Stimulated activated memory B cell treated with anti-CD40 and anti-IgM and Interleukin-4, amounts not matched to agents 10 μg/mL and 1 μg/mL and 100 μg/mL, for 72 hours (primary cell): Measurements from ENCODE around the gene CDH2.

Experiments
- ATAC-seq: fragments of 150-1000 bp; cut with Tn5 transposase; 2 replicates; pipeline ENCODE4 v1.10.0; 2021
- H3K27ac Mint-ChIP-seq: one replicate; pipeline ENCODE4 v1.8.0; 2022; ENCODE audit warnings: mild to moderate bottlenecking, mixed read lengths
- H3K27me3 Mint-ChIP-seq: one replicate; pipeline ENCODE4 v1.8.0; 2022; ENCODE audit warnings: mixed read lengths
- H3K36me3 Mint-ChIP-seq: one replicate; pipeline ENCODE4 v1.8.0; 2022; ENCODE audit warnings: mixed read lengths
- H3K4me1 Mint-ChIP-seq: one replicate; pipeline ENCODE4 v1.8.0; 2022; ENCODE audit warnings: mixed read lengths
- H3K4me3 Mint-ChIP-seq: one replicate; pipeline ENCODE4 v1.8.0; 2022; ENCODE audit warnings: mild to moderate bottlenecking, moderate library complexity, mixed read lengths
- H3K9me3 Mint-ChIP-seq: one replicate; pipeline ENCODE4 v1.8.0; 2022; ENCODE audit warnings: mixed read lengths

CDH2 gene

DNA sequence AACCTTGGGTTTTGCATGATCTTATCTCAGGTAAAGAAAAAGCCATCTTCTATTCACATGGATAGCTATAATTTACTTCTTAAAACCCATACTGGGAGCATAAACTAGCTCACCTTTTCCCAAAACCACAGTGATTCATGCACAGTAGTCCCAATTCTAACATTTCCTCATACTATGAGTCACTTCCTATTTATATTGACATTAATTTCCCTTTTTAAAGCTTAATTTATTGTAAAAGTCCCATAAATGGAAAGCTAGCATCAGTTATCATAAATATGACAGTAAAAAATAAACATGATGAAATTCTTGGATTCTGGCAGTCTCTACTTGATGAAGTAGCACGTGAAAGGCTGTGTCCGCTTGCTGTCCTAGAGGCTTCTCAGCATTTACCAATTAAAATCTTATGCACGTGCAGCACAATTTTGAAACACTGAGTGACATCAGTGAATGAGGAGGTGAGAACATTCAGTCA lies 180.1 kb downstream of the CDH2 start:
- H3K9me3 Mint-ChIP-seq = peaks cover 5% of the 10 kb centered on the region
- no peaks in the 10 kb centered on the region for H3K4me1 Mint-ChIP-seq
- no peaks in the 10 kb centered on the region for H3K27me3 Mint-ChIP-seq
- H3K4me3 Mint-ChIP-seq = no peak overlapping the region
- no peaks in the 10 kb centered on the region for H3K36me3 Mint-ChIP-seq
- ATAC-seq = no peak
- no peak overlapping the region for H3K27ac Mint-ChIP-seq

DNA sequence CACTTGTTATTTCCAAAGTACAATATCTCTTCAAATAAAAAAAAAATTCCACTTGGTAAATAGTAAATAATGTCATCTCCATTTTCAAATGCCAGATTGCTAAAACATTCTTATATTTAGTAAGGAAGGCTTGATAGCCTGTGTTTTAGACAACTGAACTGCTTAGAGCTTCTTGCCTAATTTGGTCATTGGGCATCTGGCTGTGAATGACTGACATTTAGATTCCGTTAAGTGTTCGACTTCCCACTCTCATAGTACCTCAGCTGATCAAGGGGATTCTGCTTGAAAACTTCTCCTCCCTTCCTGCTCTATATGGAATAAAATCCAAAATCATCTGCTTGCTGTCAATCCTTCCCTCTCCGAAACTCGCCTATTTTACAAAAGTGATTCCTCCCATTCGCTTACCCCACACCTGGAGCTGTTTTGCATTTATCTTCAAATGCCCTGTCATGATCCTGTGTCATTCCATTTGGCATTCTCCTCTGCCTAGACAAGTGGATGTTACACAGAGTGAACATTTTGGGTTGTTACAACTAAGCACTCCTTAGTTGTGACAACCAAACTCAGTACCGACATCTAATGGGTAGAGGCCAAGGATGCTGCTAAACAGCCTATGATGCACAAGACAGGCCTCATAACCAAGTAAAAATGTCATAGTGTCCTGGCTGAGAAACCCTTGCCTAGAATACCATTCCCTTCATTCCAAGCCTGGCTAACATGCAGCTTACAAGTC lies 181.0 kb downstream of the CDH2 start:
- peaks cover 5% of the 10 kb centered on the region for H3K9me3 Mint-ChIP-seq
- no peaks in the 10 kb centered on the region for H3K4me1 Mint-ChIP-seq
- H3K27me3 Mint-ChIP-seq = no peaks in the 10 kb centered on the region
- no peak overlapping the region for H3K4me3 Mint-ChIP-seq
- no peaks in the 10 kb centered on the region for H3K36me3 Mint-ChIP-seq
- H3K27ac Mint-ChIP-seq = no peak overlapping the region
- ATAC-seq = no peak

DNA sequence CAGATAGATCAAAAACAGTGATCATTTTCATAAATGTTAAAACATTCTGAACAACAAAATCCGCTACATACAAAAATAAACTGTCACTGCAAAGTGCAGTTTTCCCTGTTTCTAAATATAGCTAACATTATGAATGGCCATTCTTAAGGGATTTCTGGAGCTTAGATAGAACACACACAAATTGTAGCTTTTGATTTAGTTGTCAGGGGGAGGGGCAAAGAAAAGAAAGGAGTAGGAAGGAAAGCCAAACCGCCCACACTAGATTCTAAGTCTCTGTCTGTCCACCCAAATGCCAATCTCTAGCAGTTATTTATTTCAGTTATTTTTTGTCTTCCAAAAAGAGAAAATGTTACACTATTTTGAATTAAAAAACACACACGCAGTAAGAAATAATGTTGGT lies 182.4 kb downstream of the CDH2 start:
- Mint-ChIP-seq H3K9me3 (peaks cover 5% of the 10 kb centered on the region), H3K27me3 (no peaks in the 10 kb centered on the region), H3K4me1 (no peaks in the 10 kb centered on the region), H3K36me3 (no peaks in the 10 kb centered on the region), H3K27ac (no peak overlapping the region), H3K4me3 (no peak overlapping the region)
- ATAC-seq = no peak

DNA sequence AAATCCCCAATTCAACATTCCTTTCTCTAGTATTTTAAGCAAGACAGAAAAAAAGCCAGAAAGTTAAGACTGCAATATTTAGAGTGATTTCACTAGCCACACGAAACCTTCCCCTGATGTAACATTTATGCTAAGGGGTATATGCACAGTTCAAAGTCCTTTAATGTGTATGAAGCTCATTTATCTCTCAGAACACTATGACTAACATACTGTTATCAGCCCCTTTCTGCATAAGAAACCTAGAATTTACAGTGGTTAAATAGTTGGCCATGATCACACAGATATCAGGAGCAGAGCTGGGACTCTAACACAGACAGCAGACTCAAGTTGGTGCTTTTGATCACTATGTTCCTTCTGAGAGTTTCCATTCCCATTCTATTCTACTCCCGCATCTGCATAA lies 185.5 kb downstream of the CDH2 start:
- H3K4me1 Mint-ChIP-seq = no peaks in the 10 kb centered on the region
- no peaks in the 10 kb centered on the region for H3K27me3 Mint-ChIP-seq
- no peaks in the 10 kb centered on the region for H3K36me3 Mint-ChIP-seq
- ATAC-seq = no peak
- no peak overlapping the region for H3K4me3 Mint-ChIP-seq
- H3K9me3 Mint-ChIP-seq = no peaks in the 10 kb centered on the region
- no peak overlapping the region for H3K27ac Mint-ChIP-seq

DNA sequence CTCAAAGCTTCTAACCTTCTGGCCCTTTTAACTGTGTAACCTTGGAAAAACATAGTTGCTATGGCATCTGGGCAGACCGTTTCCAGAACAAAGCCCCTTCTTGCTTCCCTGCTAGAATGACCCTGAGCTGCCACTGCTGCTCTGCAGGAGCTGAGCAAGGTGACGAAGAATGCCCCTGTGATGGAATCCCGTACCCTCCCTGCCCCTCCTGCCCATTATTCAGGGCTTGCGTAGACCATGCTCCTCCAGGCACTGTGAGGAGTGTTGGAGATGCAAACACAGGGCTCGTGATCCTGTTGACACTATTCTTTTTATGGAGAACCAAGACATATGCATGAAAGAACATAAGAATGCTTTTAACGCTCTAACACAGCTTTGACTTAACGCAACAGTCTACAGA lies 191.1 kb downstream of the CDH2 start:
- H3K36me3 Mint-ChIP-seq = no peaks in the 10 kb centered on the region
- ATAC-seq = no peak
- no peaks in the 10 kb centered on the region for H3K27me3 Mint-ChIP-seq
- H3K4me1 Mint-ChIP-seq = no peaks in the 10 kb centered on the region
- H3K27ac Mint-ChIP-seq = no peak overlapping the region
- H3K9me3 Mint-ChIP-seq = peaks cover 7% of the 10 kb centered on the region
- H3K4me3 Mint-ChIP-seq = no peak overlapping the region

DNA sequence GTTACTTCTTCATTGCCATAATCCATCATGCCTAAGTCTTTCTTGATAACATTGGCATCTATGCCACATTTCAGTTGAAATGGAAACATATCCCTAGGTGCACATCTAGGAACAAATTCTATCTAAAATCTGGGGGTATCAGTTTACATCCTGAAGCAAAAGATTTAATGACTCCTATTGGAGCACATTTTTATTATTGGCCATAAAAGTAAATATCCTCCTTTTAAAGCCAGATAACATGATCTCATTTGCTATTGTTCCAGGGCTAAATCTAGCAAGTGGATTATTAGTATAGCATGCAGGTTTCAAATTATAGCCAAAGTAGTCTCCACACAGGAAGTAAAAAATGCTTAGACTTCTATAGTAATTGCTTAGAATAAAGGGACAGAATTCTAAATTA lies 193.2 kb downstream of the CDH2 start:
- ATAC-seq = no peak

DNA sequence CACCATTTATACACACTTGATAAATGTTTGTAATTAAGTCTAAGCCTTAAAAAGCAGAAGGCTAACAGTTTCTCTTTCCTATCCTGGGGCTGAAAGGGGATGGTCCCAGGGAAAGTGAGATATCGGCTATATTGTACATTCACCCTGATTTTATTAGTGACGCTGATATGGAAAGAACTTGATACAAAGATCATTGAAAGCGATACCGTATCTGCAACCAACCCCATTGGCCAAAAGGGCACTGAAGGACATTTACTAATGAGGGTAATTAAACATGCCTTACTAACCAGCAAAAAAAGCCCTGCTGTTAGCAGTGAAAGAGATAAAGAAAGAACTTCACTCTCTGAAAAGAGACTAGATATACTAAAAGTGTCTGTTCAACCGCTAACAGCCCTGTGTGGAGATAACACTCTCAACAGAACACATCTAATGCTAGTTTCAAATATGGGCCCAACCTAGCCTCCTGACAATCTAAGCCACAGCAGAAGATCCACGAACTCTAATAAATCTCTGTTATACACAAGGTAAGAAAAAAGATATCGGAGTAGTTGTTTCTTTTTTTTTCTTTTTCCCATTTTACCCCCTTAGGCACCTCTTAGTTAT lies 200.0 kb downstream of the CDH2 start:
- Mint-ChIP-seq H3K27me3 (no peaks in the 10 kb centered on the region), H3K9me3 (peaks cover 2% of the 10 kb centered on the region), H3K4me3 (no peak overlapping the region), H3K27ac (no peak overlapping the region), H3K4me1 (no peaks in the 10 kb centered on the region), H3K36me3 (no peaks in the 10 kb centered on the region)
- ATAC-seq = no peak

More for the DNA sequence above, 193.2 kb downstream of the CDH2 start:
- no peak overlapping the region for H3K27ac Mint-ChIP-seq
- no peaks in the 10 kb centered on the region for H3K4me1 Mint-ChIP-seq
- no peaks in the 10 kb centered on the region for H3K27me3 Mint-ChIP-seq
- no peaks in the 10 kb centered on the region for H3K36me3 Mint-ChIP-seq
- peaks cover 7% of the 10 kb centered on the region for H3K9me3 Mint-ChIP-seq
- H3K4me3 Mint-ChIP-seq = no peak overlapping the region

DNA sequence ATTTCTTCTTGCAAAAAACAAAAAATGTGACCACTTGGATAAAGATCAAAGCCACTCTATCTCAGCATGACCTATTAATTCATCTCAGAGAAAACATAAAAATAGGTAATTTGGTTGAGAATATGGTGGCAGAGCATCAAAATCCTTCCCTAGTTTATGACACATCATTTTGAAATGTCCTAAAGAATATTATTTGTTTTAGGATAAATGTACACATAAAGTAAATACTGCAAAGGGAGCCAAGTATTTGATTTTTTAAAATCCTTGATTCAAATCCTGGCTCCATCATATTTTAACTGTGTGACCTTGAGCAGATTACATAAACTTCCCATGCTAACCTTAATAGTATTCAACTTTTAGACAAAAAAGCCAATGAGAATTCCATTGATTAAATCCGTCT lies 206.6 kb downstream of the CDH2 start:
- no peaks in the 10 kb centered on the region for H3K4me1 Mint-ChIP-seq
- H3K27ac Mint-ChIP-seq = no peak overlapping the region
- no peak for ATAC-seq
- H3K4me3 Mint-ChIP-seq = no peak overlapping the region
- no peaks in the 10 kb centered on the region for H3K36me3 Mint-ChIP-seq
- H3K27me3 Mint-ChIP-seq = no peaks in the 10 kb centered on the region
- H3K9me3 Mint-ChIP-seq = peaks cover 2% of the 10 kb centered on the region

DNA sequence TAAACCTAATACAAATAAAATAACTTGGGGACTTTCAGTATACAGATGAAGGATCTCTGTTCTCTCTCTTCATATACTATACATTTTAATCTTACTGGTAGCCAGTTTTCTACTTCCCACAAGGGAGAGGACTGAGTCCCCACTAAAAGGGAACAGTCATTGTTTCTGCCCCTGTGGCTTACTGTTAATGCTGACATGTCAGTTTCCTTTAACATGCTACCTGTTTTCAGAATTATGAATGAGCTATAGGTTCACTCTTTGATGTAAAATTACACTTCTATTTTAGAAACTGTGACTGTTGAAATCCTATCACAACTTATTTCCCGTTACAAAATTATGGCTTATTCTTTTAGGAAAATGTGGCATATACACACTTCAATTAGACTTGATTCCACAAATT lies 207.7 kb downstream of the CDH2 start:
- Mint-ChIP-seq H3K4me1 (no peaks in the 10 kb centered on the region), H3K9me3 (peaks cover 5% of the 10 kb centered on the region), H3K4me3 (no peak overlapping the region), H3K27me3 (no peaks in the 10 kb centered on the region), H3K27ac (no peak overlapping the region), H3K36me3 (no peaks in the 10 kb centered on the region)
- no peak for ATAC-seq

DNA sequence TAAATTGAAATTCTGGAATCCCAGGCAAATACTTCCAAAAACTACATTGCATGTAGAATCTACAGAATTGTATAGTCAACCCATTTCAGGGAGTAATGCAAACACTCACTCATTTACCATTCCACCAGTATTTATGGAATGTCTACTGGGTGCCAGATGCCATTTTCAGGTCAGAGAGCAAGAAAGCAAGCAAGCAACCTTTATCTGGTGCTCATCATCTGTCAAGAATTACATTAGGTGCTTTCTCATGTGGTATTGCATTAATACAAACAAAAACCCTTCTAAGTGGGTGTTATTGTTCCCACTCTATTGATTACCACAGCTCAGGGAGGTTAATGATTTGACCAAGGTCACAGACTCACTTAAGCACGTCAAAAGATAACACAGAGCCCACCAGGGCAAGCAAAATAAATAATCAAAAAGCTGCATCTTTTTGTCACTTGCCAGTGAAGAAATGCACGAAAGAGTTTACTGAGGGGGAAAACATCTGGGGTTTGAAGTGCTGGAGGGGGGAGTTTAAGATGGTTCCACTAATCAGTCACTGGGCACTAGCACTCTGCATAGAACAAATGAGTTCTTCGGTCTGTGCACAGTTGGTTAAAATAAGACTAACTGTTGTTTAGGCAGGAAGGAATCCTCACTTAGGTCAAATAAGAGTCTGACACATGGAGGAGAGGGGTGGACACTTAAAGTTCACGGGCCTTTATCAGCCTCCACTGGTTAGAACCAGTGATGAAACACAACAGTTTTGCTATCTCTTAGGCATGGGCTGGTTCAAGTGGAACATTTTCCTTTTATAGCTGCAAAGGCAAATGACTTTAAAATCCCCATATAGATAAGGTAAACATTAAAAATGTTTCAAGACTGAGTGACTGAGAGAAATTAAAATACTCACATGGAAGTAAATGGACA lies 208.8 kb downstream of the CDH2 start:
- Mint-ChIP-seq H3K4me1 (no peaks in the 10 kb centered on the region), H3K4me3 (no peak overlapping the region), H3K36me3 (no peaks in the 10 kb centered on the region), H3K27ac (no peak overlapping the region), H3K9me3 (peaks cover 5% of the 10 kb centered on the region), H3K27me3 (no peaks in the 10 kb centered on the region)
- ATAC-seq = no peak

DNA sequence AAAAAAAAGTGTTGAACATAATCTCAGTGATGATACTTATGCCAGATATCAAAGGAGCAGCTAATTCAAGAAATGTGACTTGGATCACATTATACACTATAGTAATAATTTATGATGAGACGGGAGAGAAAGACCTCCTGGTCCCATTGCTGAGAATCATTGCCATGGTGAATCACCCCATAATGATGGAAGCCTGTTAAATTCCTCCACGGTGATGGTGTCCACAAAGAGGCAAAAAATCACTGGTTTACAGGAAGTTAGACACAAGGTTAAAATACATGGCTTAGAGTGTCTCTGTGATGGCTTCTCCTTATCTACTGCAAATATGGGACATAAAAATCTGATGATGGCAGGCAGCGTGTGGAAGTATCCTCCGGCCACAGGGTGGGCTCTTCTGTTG lies 210.0 kb downstream of the CDH2 start:
- Mint-ChIP-seq H3K27ac (no peak overlapping the region), H3K27me3 (no peaks in the 10 kb centered on the region), H3K4me3 (no peak overlapping the region), H3K9me3 (peaks cover 3% of the 10 kb centered on the region), H3K4me1 (no peaks in the 10 kb centered on the region), H3K36me3 (no peaks in the 10 kb centered on the region)
- no peak for ATAC-seq

DNA sequence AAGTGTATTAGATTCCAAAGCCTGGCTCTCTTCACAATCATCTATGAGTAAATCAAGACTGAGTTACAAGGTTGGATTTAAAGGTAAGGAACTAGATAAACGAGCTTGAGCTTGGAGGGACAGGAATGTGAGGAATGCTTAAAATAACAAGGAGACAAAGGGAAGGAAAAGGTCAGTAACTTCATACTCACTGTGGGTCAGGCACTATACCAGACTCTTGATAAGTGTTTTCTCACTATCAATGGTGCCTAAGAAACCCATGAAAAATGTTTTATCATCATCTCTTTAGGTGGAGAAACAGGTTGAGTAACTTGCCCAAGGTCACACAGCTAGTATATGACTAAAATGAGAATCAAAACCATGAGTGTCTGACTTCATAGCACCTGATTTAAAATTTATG lies 212.1 kb downstream of the CDH2 start:
- no peak overlapping the region for H3K4me3 Mint-ChIP-seq
- H3K27ac Mint-ChIP-seq = no peak overlapping the region
- no peaks in the 10 kb centered on the region for H3K36me3 Mint-ChIP-seq
- no peaks in the 10 kb centered on the region for H3K27me3 Mint-ChIP-seq
- H3K9me3 Mint-ChIP-seq = peaks cover 6% of the 10 kb centered on the region
- no peak for ATAC-seq
- H3K4me1 Mint-ChIP-seq = no peaks in the 10 kb centered on the region

DNA sequence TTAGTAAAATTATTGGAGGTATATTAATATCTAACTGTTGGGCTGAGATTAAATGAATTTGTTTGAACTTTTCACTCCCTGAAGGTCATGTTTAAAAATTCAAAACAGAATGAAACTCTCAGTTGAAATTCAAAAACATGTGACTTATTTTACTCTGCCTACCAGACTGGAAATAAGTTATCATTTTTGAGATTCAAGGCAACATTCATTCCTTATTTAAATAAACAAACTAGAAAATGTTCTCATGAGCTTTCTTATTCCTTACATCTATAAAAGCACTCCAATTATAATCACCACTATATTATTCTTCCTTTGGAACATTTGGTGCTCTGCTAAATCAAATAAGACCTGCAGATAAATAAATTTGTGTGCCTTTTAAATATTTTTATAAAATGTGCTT lies 217.8 kb downstream of the CDH2 start:
- Mint-ChIP-seq H3K9me3 (peaks cover 3% of the 10 kb centered on the region), H3K27ac (no peak overlapping the region), H3K4me1 (no peaks in the 10 kb centered on the region), H3K36me3 (no peaks in the 10 kb centered on the region), H3K27me3 (no peaks in the 10 kb centered on the region), H3K4me3 (no peak overlapping the region)
- no peak for ATAC-seq

DNA sequence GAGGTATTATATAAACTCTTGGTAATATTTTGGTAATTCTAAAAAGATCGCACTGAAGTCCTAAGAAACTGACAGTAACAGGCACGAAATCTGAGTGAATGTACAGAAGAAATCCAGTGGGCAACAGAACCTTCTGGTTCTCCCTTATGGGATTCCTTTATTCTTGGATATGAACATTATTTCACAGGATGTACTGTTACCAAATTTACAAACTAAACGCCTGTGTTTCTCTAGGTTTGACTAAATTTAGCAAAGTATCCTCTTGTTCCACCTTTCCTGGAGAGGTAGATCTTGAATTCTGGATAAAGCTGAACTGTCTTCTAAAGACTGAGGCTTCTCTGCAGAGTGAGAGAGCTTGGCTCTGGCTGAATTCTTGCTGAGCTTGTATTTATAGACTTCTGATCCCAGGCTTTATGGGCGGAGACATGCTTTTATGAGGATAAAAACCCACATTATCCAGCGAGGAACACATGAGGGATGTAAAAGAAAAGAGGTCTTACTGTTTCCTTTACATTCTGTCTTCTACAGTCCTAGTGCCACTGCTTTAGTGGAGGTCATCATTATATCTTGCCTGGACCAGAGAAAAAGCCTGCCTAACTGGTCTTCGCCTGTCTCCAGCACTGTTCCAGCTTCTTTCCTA lies 220.8 kb downstream of the CDH2 start:
- no peak for ATAC-seq
- no peak overlapping the region for H3K27ac Mint-ChIP-seq
- H3K27me3 Mint-ChIP-seq = no peaks in the 10 kb centered on the region
- no peak overlapping the region for H3K4me3 Mint-ChIP-seq
- H3K9me3 Mint-ChIP-seq = peaks cover 3% of the 10 kb centered on the region
- H3K4me1 Mint-ChIP-seq = no peaks in the 10 kb centered on the region
- H3K36me3 Mint-ChIP-seq = no peaks in the 10 kb centered on the region

DNA sequence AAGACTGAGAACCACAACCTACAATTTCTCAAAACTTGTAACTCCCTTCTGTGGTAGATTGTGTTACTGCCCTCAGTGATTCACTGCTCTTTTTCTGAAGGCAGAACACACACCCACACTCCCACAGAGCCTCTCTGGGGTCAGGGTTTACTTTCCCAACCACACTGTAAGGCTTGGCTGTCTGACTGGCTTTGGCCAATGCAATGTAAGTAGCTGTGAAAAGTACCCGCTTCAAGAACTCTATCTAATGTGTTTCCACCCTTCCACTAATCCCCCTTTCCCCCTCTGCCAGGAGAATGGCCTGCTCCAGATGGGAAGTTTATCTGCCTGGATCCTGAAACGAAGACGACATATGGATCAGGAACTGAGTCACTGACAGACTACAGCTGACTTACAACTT lies 222.7 kb downstream of the CDH2 start:
- no peak for ATAC-seq
- H3K36me3 Mint-ChIP-seq = no peaks in the 10 kb centered on the region
- no peak overlapping the region for H3K27ac Mint-ChIP-seq
- H3K4me1 Mint-ChIP-seq = no peaks in the 10 kb centered on the region
- H3K9me3 Mint-ChIP-seq = no peaks in the 10 kb centered on the region
- no peaks in the 10 kb centered on the region for H3K27me3 Mint-ChIP-seq
- no peak overlapping the region for H3K4me3 Mint-ChIP-seq
